T follicular helper cell (primary cell): ENCODE results near the gene KCNQ4.

Source experiments
- DNase-seq: peaks from one replicate; pipeline ENCODE4 v3.0.0-alpha.2; 2020; ENCODE audit warnings: low read depth
- total RNA-seq, 2 experiments: gene quantifications; one replicate each; lab custom pipeline; 2026; lab: John Stamatoyannopoulos, UW

Gene KCNQ4
- total RNA-seq = 0.13 to 0.78 reads per million in 2 experiments

GRCh38 chr1:40783001-40783905 is at the start of gene KCNQ4:
Gene KCNQ4, plus strand, starts transcription at chr1:40783787. Its CDS starts 307 bp downstream, at chr1:40784094.
- no peak for DNase-seq

- no peak for DNase-seq
These were observed 48.5 kb upstream of the KCNQ4 start for GRCh38 chr1:40734882-40735628.

- DNase-seq = no peak
These were observed 47.5 kb upstream of the KCNQ4 start for GRCh38 chr1:40736085-40736531.

GRCh38 chr1:40738831-40739230 is 44.8 kb upstream of the KCNQ4 start:
- DNase-seq = no peak

GRCh38 chr1:40739455-40740008 is 44.1 kb upstream of the KCNQ4 start:
- no peak for DNase-seq

- no peak for DNase-seq
These were observed 43.3 kb upstream of the KCNQ4 start for GRCh38 chr1:40740039-40740996.

GRCh38 chr1:40740997-40741736 is 42.4 kb upstream of the KCNQ4 start:
- no peak for DNase-seq

- no peak for DNase-seq
These were observed 41.1 kb upstream of the KCNQ4 start for GRCh38 chr1:40742363-40743061.

GRCh38 chr1:40743452-40743851 is 40.1 kb upstream of the KCNQ4 start:
- no peak for DNase-seq

- no peak for DNase-seq
These were observed 39.7 kb upstream of the KCNQ4 start for GRCh38 chr1:40743860-40744259.

- DNase-seq = no peak
These were observed 38.4 kb upstream of the KCNQ4 start for GRCh38 chr1:40745176-40745575.

- DNase-seq = no peak
These were observed 37.1 kb upstream of the KCNQ4 start for GRCh38 chr1:40746344-40747090.

- DNase-seq = no peak
These were observed 34.5 kb upstream of the KCNQ4 start for GRCh38 chr1:40748841-40749718.

- no peak for DNase-seq
These were observed 33.8 kb upstream of the KCNQ4 start for GRCh38 chr1:40749817-40750216.

GRCh38 chr1:40750451-40750908 is 33.1 kb upstream of the KCNQ4 start:
- DNase-seq = no peak

GRCh38 chr1:40751802-40752201 is 31.8 kb upstream of the KCNQ4 start:
- no peak for DNase-seq

GRCh38 chr1:40753142-40753882 is 30.3 kb upstream of the KCNQ4 start:
- DNase-seq = no peak
